Effector memory CD4-positive, alpha-beta T cell (primary cell): Measurements from ENCODE around the gene NLRP12.
A peak's percentile ranks its signal among the peaks of the same experiment; 100 is the strongest.
"Not testable (repeated sequence)": the region's sequence is repeated elsewhere in the genome, so short reads cannot be mapped to it uniquely, and the experiment has no call there.

Source experiments
- DNase-seq, 3 donors: peaks; one replicate each; pipeline ENCODE4 v3.0.0-alpha.2; 2020
- H3K27ac ChIP-seq: 2 replicates; pipeline ENCODE4 v1.7.0; 2013; ENCODE audit warnings: mild to moderate bottlenecking, low read length, moderate library complexity; ENCODE audit not compliant: insufficient read depth, poor library complexity, severe bottlenecking
- H3K27me3 ChIP-seq: replicated peaks from 2 replicates; pipeline ENCODE4 v1.7.0; 2013; ENCODE audit warnings: mild to moderate bottlenecking, low read length; ENCODE audit not compliant: insufficient read depth, control insufficient read depth, poor library complexity, severe bottlenecking
- H3K36me3 ChIP-seq: 2 replicates; pipeline ENCODE4 v1.7.0; 2013; ENCODE audit warnings: mild to moderate bottlenecking, low read length, moderate library complexity; ENCODE audit not compliant: control insufficient read depth, insufficient read depth
- H3K4me1 ChIP-seq: 2 replicates; pipeline ENCODE4 v1.7.0; 2013; ENCODE audit warnings: low read length, mild to moderate bottlenecking; ENCODE audit not compliant: control insufficient read depth, insufficient read depth, poor library complexity, severe bottlenecking
- H3K4me3 ChIP-seq: 2 replicates; pipeline ENCODE4 v1.7.0; 2013; ENCODE audit warnings: low read length, low read depth, mild to moderate bottlenecking; ENCODE audit not compliant: insufficient read depth, poor library complexity, severe bottlenecking
- H3K9me3 ChIP-seq: 2 replicates; pipeline ENCODE4 v1.7.0; 2013; ENCODE audit warnings: mild to moderate bottlenecking, low read length, moderate library complexity; ENCODE audit not compliant: control insufficient read depth

NLRP12 gene

DNA sequence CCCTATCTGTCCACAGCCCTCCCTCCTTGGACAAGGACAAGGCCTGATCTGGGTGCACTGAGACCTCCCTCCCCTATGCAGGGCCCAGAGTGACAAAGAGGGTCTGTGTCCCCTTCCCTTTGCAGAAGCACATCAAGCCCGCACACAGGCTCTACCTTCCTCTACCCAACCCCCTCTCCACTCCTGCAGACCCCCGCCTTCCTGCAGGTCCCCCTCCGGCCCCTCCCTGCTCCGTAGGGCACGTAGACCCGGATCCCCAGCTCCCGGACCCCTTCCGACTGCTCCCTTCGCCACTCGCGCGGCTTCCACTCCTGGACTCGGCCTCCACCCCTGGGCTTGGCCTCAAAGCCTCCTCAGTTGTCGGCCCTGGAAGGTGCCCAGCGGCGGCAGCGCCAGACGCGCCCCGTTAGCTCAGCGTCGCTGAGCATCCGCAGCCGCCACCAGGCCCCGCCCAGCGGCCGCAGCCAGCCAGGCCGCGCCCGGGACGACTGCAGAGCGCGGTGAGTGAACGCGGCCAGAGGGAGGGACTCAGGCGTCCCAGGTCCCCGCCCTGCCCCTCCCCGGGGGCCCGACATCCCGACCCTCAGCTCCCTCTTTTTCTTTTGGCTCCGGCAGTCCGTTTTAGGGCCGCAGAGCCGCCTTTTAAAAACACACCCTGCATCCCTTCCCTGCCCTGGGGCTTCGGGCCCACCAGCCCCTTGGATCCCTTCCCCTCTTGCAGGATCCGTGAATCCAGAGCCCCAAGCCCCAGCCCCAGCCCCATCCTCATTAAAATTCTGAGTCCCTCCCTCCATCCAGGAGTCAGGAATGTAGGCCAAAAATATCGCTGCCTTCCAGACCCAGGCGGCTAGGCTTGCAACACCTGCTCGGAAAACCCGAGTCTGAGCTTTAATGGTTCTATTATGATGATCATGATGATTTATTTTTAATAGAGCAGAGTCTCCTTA is 42.1 kb upstream of the NLRP12 start:
- Histone ChIP-seq H3K27ac (peak overlapping the region; percentile 99), H3K9me3 (no peaks in the 10 kb centered on the region), H3K4me3 (peak overlapping the region; percentile 52), H3K27me3 (no peaks in the 10 kb centered on the region), H3K36me3 (no peaks in the 10 kb centered on the region), H3K4me1 (peaks cover 29% of the 10 kb centered on the region)
- peak; percentile 56 to 70 (median 58) for DNase-seq

GRCh38 chr19:53865523-53865917 is 41.4 kb upstream of the NLRP12 start:
- no peak for DNase-seq
- no peaks in the 10 kb centered on the region for H3K36me3 ChIP-seq
- H3K27ac ChIP-seq = peak overlapping the region; percentile 99

DNA sequence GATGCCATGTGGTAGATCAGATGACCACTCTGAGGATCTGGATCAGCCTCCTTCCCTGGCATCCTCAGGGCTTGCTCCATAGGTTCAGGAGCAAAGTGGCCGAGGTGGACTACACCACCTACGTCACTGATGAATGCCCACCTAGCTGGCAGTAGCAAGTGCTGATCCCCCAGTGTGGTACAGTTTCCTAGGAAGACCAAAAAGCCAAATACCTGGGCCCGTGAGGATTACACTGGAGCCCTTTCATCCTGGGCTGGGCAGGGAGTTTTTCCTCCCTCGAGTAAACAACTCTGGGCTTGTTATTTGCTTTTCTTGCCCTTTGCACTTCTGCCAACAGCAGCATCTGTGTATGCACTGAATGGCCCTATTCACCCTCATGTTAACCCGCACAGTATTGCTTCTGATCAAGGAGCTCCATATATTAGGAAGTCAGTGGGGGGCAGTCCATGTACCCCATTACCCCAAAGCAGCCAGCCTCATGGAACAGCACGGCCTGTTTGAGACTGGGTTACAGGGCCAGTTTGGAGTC is 40.3 kb upstream of the NLRP12 start:
- Histone ChIP-seq H3K4me3 (no peak overlapping the region), H3K36me3 (no peaks in the 10 kb centered on the region), H3K27ac (no peak overlapping the region), H3K9me3 (no peaks in the 10 kb centered on the region), H3K27me3 (no peaks in the 10 kb centered on the region), H3K4me1 (peaks cover 23% of the 10 kb centered on the region)
- DNase-seq = no peak

More at GRCh38 chr19:53865523-53865917, 41.4 kb upstream of the NLRP12 start:
- Histone ChIP-seq H3K9me3 (no peaks in the 10 kb centered on the region), H3K4me3 (peak overlapping the region; percentile 52), H3K27me3 (no peaks in the 10 kb centered on the region), H3K4me1 (peaks cover 28% of the 10 kb centered on the region)

DNA sequence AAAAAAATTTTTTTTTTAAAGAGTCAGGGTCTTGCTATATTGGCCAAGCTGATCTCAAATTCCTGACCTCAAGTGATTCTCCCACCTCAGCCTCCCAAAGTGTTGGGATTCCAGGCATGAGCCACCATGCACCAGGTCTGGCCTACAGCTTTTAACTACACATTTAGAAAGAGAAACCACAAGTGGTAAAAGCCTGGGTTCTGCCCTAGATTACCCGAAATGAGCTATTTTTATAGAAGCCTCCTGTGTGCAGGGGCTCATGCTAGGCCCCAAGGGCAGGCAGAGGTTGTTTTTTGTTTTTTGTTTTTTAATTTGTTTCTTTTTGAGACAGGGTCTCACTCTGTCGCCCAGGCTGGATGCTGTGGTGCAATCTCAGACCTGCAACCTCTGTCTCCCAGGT is 29.6 kb upstream of the NLRP12 start:
- DNase-seq = no peak
- Histone ChIP-seq H3K36me3 (no peaks in the 10 kb centered on the region), H3K27ac (no peak overlapping the region)

DNA sequence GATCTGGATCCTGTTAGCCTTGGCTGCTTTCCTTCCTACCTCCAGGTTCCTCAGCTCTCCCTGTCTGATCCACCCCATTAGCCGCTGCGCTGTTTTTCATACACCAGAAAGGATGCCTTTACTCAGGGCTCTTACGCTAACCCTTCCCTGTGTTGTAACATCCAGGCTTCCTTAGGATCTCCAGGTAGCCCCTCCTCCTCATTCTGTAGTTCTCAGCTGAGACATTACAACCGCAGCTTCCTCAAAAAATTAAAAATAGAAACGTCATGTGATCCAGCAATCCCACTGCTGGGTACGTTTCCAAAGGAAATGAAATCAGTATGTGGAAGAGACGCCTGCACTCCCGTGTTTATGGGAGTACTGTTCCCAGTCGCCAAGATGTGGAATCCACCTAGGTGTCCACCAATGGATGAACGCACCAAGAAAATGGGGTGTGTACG is 25.1 kb upstream of the NLRP12 start:
- Histone ChIP-seq H3K9me3 (no peaks in the 10 kb centered on the region), H3K36me3 (no peaks in the 10 kb centered on the region), H3K4me3 (no peak overlapping the region), H3K27me3 (no peaks in the 10 kb centered on the region), H3K4me1 (peaks cover 2% of the 10 kb centered on the region), H3K27ac (no peak overlapping the region)
- DNase-seq = no peak

More for the DNA sequence above, 29.6 kb upstream of the NLRP12 start:
- Histone ChIP-seq H3K27me3 (no peaks in the 10 kb centered on the region), H3K9me3 (no peaks in the 10 kb centered on the region), H3K4me1 (peaks cover 2% of the 10 kb centered on the region), H3K4me3 (no peak overlapping the region)

GRCh38 chr19:53847555-53847954 is 23.4 kb upstream of the NLRP12 start:
- no peak for DNase-seq
- Histone ChIP-seq H3K4me3 (no peak overlapping the region), H3K4me1 (no peaks in the 10 kb centered on the region), H3K27ac (no peak overlapping the region), H3K9me3 (no peaks in the 10 kb centered on the region), H3K36me3 (no peaks in the 10 kb centered on the region), H3K27me3 (no peaks in the 10 kb centered on the region)

DNA sequence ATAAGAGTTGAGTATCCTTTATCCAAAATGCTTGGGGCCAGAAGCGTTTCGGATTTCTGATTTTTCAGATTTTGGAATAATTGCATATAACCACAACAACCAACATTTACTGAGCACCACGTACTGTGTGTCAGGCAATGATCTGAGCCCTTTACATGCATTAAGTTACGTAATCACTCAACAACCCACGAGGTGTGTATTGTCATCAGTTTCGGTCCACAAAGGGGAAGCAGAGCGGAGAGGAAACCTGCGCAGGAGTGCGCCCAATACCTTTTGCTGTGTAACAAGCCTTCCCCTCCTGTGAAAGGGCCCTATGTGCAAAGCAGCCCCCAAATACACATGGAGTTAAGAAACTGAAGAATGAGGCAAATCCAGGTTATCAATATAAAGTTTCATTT is 20.7 kb upstream of the NLRP12 start:
- Histone ChIP-seq H3K4me1 (peaks cover 6% of the 10 kb centered on the region), H3K27ac (no peak overlapping the region), H3K4me3 (no peak overlapping the region), H3K36me3 (no peaks in the 10 kb centered on the region), H3K27me3 (no peaks in the 10 kb centered on the region), H3K9me3 (no peaks in the 10 kb centered on the region)
- DNase-seq = no peak

DNA sequence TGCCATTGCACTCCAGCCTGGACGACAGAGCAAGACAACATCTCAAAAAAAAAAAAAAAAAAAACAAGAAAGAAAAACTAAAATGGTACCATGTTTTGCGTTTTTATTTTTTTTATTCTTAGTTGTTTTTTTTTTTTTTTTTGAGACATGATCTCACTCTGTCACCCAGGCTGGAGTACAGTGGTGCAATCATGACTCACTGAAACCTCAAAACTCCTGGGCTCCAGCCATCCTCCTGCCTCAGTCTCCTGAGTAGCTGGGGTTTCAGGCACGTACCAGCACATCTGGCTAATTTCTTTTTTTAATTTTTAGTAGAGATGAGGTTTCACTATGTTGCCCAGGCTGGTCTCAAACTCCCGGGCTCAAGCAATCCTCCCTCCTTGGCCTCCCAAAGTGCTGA is 16.8 kb upstream of the NLRP12 start:
- not testable (repeated sequence) for H3K9me3 ChIP-seq, H3K36me3 ChIP-seq, H3K4me1 ChIP-seq, DNase-seq, H3K4me3 ChIP-seq, H3K27ac ChIP-seq, H3K27me3 ChIP-seq

DNA sequence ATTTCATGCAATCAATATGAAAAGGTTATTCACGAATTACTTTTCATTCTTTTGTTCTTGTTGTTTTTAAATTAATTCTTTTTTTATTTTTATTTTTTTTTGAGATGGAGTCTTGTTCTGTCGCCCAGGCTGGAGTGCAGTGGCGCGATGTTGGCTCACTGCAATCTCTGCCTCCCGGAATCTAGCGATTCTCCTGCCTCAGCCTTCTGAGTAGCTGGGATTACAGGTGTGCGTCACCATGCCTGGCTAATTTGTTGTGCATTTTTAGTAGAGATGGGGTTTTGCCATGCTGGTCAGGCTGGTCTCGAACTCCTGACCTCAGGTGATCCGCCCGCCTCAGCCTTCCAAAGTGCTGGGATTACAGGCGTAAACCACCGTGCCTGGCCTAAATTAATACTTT is 16.1 kb upstream of the NLRP12 start:
- H3K4me3 ChIP-seq, H3K27ac ChIP-seq, H3K4me1 ChIP-seq: not testable (repeated sequence)

GRCh38 chr19:53838446-53838845 is 14.3 kb upstream of the NLRP12 start:
- H3K36me3 ChIP-seq, H3K4me1 ChIP-seq, DNase-seq, H3K27ac ChIP-seq, H3K4me3 ChIP-seq, H3K27me3 ChIP-seq, H3K9me3 ChIP-seq: not testable (repeated sequence)

More for the DNA sequence above, 16.1 kb upstream of the NLRP12 start:
- H3K27me3 ChIP-seq, H3K36me3 ChIP-seq, DNase-seq, H3K9me3 ChIP-seq: not testable (repeated sequence)
